HCT116 (cell line): ENCODE data around the gene BAIAP2L1. TPM values are rescaled to one million over a fixed set of nuclear protein-coding genes. Genes with fewer than 3 reads are reported as not detected.

Source experiments
- ATAC-seq: fragments of 200-7000 bp; cut with Tn5 transposase; 2 replicates; pipeline ENCODE4 v1.9.1; 2020; ENCODE audit warnings: mild to moderate bottlenecking, moderate library complexity
- BruUV-seq: library from RNA; stranded (reverse); fragments of 400-500 nt; replicated peaks from 2 replicates; lab custom pipeline; 2021; lab: Mats Ljungman, UMichigan
- CTCF ChIA-PET: fragments of 300-600 bp; sonication (Branson Sonifier 250); formaldehyde crosslinking; loops from one replicate; lab custom pipeline; 2021; ENCODE audit warnings: antibody characterized with exemption; lab: Charles Lee
- POLR2A ChIA-PET: fragments of 300-600, 350-600 bp; sonication (Branson Sonifier 250); formaldehyde crosslinking; loops from one replicate; lab custom pipeline; 2021; ENCODE audit warnings: antibody characterized with exemption; lab: Charles Lee
- RAD21 ChIA-PET, 2 experiments: fragments of 300-600 bp; sonication (Branson Sonifier 250); formaldehyde crosslinking; loops; one replicate each; lab custom pipeline; 2023; ENCODE audit warnings: low total read pairs in 2 of 2; ENCODE audit not compliant: uncharacterized antibody in 2 of 2, unreplicated experiment in 2 of 2, low non-redundant PET in 1 of 2; lab: Charles Lee
- DNase-seq: peaks from one replicate; pipeline ENCODE4 v3.0.0-alpha.2; 2010; ENCODE audit warnings: low read depth, low spot score
- H2AFZ ChIP-seq: fragments of 200-600 bp; shearing (Covaris generic), sonication (generic); 2 replicates; pipeline ENCODE4 v1.6.1; 2017; ENCODE audit warnings: low read depth, mixed run types, mixed read lengths, antibody characterized with exemption, low read length; ENCODE audit not compliant: poor library complexity, severe bottlenecking
- H3K27ac ChIP-seq: 2 replicates; pipeline ENCODE4 v1.5.1; 2012; ENCODE audit warnings: low read depth, low read length
- H3K27me3 ChIP-seq: fragments of 200-600 bp; sonication (generic); 2 replicates; pipeline ENCODE4 v1.6.1; 2016; ENCODE audit warnings: mixed run types, low read length, mixed read lengths; ENCODE audit not compliant: insufficient read depth
- H3K36me3 ChIP-seq, 2 experiments: fragments of 200-500 bp in 1 of 2; fragments of 200-600 bp in 1 of 2; sonication (Bioruptor generic) in 1 of 2; sonication (generic) in 1 of 2; 2 replicates each; pipeline versions ENCODE4 v1.5.1 to v1.6.1; 2014 to 2016; ENCODE audit warnings: low read length in 2 of 2, inconsistent platforms in 1 of 2, mixed read lengths in 1 of 2, mixed run types in 1 of 2; ENCODE audit not compliant: insufficient read depth in 2 of 2, control insufficient read depth in 1 of 2
- H3K4me1 ChIP-seq, 2 experiments: fragments of 200-600 bp in 1 of 2; sonication (generic) in 1 of 2; 2 replicates each; pipeline versions ENCODE4 v1.5.1 to v1.6.1; 2012 to 2017; ENCODE audit warnings: low read length in 2 of 2, inconsistent platforms in 1 of 2, mild to moderate bottlenecking in 1 of 2, mixed read lengths in 1 of 2, mixed run types in 1 of 2, moderate library complexity in 1 of 2; ENCODE audit not compliant: insufficient read depth in 2 of 2, control insufficient read depth in 1 of 2
- H3K4me2 ChIP-seq: fragments of 200-600 bp; sonication (generic); 2 replicates; pipeline ENCODE4 v1.6.1; 2017; ENCODE audit warnings: mixed run types, low read length, mixed read lengths
- H3K4me3 ChIP-seq, 2 experiments: fragments of 200-600 bp in 1 of 2; sonication (generic) in 1 of 2; replicated peaks in 1 of 2; 2 replicates each; pipeline ENCODE4 v1.5.1; 2011 to 2016; ENCODE audit warnings: low read length in 2 of 2, control low read depth in 1 of 2, low read depth in 1 of 2, mild to moderate bottlenecking in 1 of 2, mixed read lengths in 1 of 2, mixed run types in 1 of 2
- H3K79me2 ChIP-seq: fragments of 200-600 bp; sonication (generic); 2 replicates; pipeline ENCODE4 v1.6.1; 2017; ENCODE audit warnings: mild to moderate bottlenecking, mixed run types, low read length, moderate library complexity, mixed read lengths; ENCODE audit not compliant: insufficient read depth
- H3K9ac ChIP-seq: fragments of 200-600 bp; sonication (generic); 2 replicates; pipeline ENCODE4 v1.6.1; 2016; ENCODE audit warnings: low read length, mixed read lengths
- H3K9me2 ChIP-seq: fragments of 200-600 bp; sonication (generic), shearing (Covaris generic); 2 replicates; pipeline ENCODE4 v1.6.1; 2017; ENCODE audit warnings: mixed run types, mild to moderate bottlenecking, moderate library complexity; ENCODE audit not compliant: insufficient read depth
- H3K9me3 ChIP-seq, 2 experiments: fragments of 200-500 bp in 1 of 2; fragments of 200-600 bp in 1 of 2; sonication (Bioruptor generic) in 1 of 2; sonication (generic) in 1 of 2; 2 replicates each; pipeline ENCODE4 v1.6.1; 2014 to 2017; ENCODE audit warnings: low read length in 2 of 2, mixed read lengths in 2 of 2, inconsistent platforms in 1 of 2, low read depth in 1 of 2, mild to moderate bottlenecking in 1 of 2, mixed run types in 1 of 2, moderate library complexity in 1 of 2; ENCODE audit not compliant: control insufficient read depth in 1 of 2, insufficient read depth in 1 of 2
- H4K20me1 ChIP-seq: fragments of 200-600 bp; sonication (generic), shearing (Covaris generic); 2 replicates; pipeline ENCODE4 v1.6.1; 2017; ENCODE audit warnings: mixed run types, mild to moderate bottlenecking, moderate library complexity; ENCODE audit not compliant: insufficient read depth
- CEBPB ChIP-seq: IDR thresholded peaks from 2 replicates; pipeline ENCODE4 v1.6.1; 2012; ENCODE audit warnings: low read depth
- CTCF ChIP-seq, 3 experiments: fragments of 200-600 bp in 1 of 3; sonication (generic) in 1 of 3; IDR thresholded peaks in 2 of 3; conservative IDR thresholded peaks in 1 of 3; 2 replicates each; pipeline ENCODE4 v1.5.1; 2012 to 2017; ENCODE audit warnings: low read depth in 2 of 3, low read length in 2 of 3, antibody characterized with exemption in 1 of 3, borderline replicate concordance in 1 of 3, control low read depth in 1 of 3, mild to moderate bottlenecking in 1 of 3, mixed read lengths in 1 of 3, mixed run types in 1 of 3, moderate library complexity in 1 of 3; ENCODE audit not compliant: insufficient read depth in 1 of 3
- EGR1 ChIP-seq: IDR thresholded peaks from 2 replicates; pipeline ENCODE4 v1.6.1; 2012; ENCODE audit warnings: low read depth
- EZH2 ChIP-seq: fragments of 200-600 bp; sonication (generic); IDR thresholded peaks from 2 replicates; pipeline ENCODE4 v1.6.1; 2017; ENCODE audit warnings: antibody characterized with exemption, mixed run types
- EZH2phosphoT487 ChIP-seq: fragments of 200-600 bp; IDR thresholded peaks from 2 replicates; pipeline ENCODE4 v1.6.1; 2018; ENCODE audit warnings: antibody characterized with exemption, borderline replicate concordance
- FOSL1 ChIP-seq: IDR thresholded peaks from 2 replicates; pipeline ENCODE4 v1.6.1; 2012; ENCODE audit warnings: low read depth
- JUND ChIP-seq: IDR thresholded peaks from 2 replicates; pipeline ENCODE4 v1.6.1; 2012
- MAX ChIP-seq: IDR thresholded peaks from 2 replicates; pipeline ENCODE4 v1.6.1; 2012
- POLR2A ChIP-seq: IDR thresholded peaks from 2 replicates; pipeline ENCODE4 v1.7.0; 2011; ENCODE audit warnings: borderline replicate concordance; ENCODE audit not compliant: insufficient read depth, insufficient read length; ENCODE audit errors: extremely low read depth
- RAD21 ChIP-seq: IDR thresholded peaks from 2 replicates; pipeline ENCODE4 v1.6.1; 2012; ENCODE audit warnings: low read depth, mild to moderate bottlenecking
- REST ChIP-seq: IDR thresholded peaks from 2 replicates; pipeline ENCODE4 v1.6.1; 2012; ENCODE audit warnings: low read depth
- SIN3A ChIP-seq: IDR thresholded peaks from 2 replicates; pipeline ENCODE4 v1.6.1; 2012; ENCODE audit warnings: low read depth
- SP1 ChIP-seq: IDR thresholded peaks from 2 replicates; pipeline ENCODE4 v1.6.1; 2012; ENCODE audit warnings: low read depth
- TCF7L2 ChIP-seq: IDR thresholded peaks from 2 replicates; pipeline ENCODE4 v1.7.0; 2011; ENCODE audit warnings: borderline replicate concordance, inconsistent platforms; ENCODE audit not compliant: insufficient read depth, insufficient read length; ENCODE audit errors: extremely low read depth
- ZFX ChIP-seq: fragments of 450-650 bp; IDR thresholded peaks from 2 replicates; pipeline ENCODE4 v1.6.1; 2017
- ZNF274 ChIP-seq: fragments of 200-500 bp; sonication (Bioruptor generic); IDR thresholded peaks from 2 replicates; pipeline ENCODE4 v1.6.1; 2014; ENCODE audit warnings: mild to moderate bottlenecking, low read depth, low read length, inconsistent platforms
- intact Hi-C: fragments of 100-400 bp; cut with micrococcal nuclease; formaldehyde crosslinking; loops from 2 replicates; pipeline ENCODE4 v1.10.0; 2022
- total RNA-seq: library from RNA; stranded (reverse); gene quantifications from one replicate; pipeline ENCODE4 v1.2.1, GENCODE V29; 2021; ENCODE audit not compliant: unreplicated experiment
- TF ChIP-seq, protein P1 (sequence below): IDR thresholded peaks from 2 replicates; pipeline ENCODE4 v1.6.1; 2012
- TF ChIP-seq, protein P2 (sequence below): IDR thresholded peaks from 2 replicates; pipeline ENCODE4 v1.6.1; 2011; ENCODE audit warnings: mild to moderate bottlenecking, low read length, moderate library complexity; ENCODE audit not compliant: insufficient replicate concordance; ENCODE audit errors: extremely low read depth

Gene BAIAP2L1
- total RNA-seq, 1 experiment from 2014 or later: 61.2 TPM

DNA sequence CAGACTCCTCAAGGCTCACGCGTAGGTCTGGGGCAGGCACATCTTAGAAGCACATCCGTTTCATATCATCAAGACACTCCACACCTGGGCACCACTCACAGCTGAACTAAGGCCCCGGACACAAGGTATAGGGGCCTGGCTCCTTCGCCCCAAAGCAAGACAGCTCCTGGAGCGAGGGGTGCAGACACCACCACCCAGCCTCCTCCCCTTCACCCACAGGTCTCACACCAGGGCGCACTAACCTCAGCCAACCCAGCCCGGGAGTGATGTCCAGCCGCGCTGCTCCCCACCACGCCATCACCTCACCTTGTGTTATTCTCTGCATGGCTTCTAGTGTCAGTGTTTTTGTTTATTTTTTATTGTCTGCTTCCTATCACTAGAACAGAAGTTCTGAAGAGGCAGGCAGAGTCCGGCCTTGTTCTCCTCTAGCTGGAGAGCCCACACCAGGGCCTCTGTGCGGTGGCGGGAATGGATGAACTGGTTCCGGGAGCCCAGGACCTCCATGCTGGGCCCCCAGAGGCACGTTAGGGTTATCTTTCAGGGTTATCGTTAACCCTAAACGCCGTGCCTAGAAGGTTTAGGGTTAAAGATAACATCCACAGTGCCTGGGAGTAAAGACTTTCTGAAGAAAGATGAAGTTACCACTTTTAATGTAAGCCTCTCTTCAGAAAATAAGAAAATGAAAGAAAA is 97.6 kb downstream of the BAIAP2L1 start:
- no peak overlapping the region for H2AFZ ChIP-seq
- BruUV-seq: no TSS peak
- H3K9me3 ChIP-seq: no peaks in the 10 kb centered on the region
- intact Hi-C loops: no loop called here
- H3K9me2 ChIP-seq: no peaks in the 10 kb centered on the region
- H3K4me2 ChIP-seq: no peak overlapping the region
- no peaks in the 10 kb centered on the region for H4K20me1 ChIP-seq
- RAD21 ChIA-PET: no interaction called here
- no peak for TF ChIP-seq REST
- TF ChIP-seq CEBPB: no peak
- no peak for TF ChIP-seq ZNF274
- TF ChIP-seq TCF7L2: no peak
- TF ChIP-seq POLR2A: no peak
- TF ChIP-seq EZH2: no peak
- TF ChIP-seq, protein P1, sequence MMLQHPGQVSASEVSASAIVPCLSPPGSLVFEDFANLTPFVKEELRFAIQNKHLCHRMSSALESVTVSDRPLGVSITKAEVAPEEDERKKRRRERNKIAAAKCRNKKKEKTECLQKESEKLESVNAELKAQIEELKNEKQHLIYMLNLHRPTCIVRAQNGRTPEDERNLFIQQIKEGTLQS: no peak
- no peak for TF ChIP-seq JUND
- no peak for TF ChIP-seq CTCF (IDR thresholded peaks at IDR 0.05 in 2 of 3, conservative IDR thresholded peaks at IDR 0.05 in 1 of 3; ENCODE audit: borderline replicate concordance in 1 of 3, insufficient read depth in 1 of 3, low read depth in 2 of 3, low read length in 2 of 3)
- no peak for TF ChIP-seq EGR1
- TF ChIP-seq FOSL1: no peak
- TF ChIP-seq EZH2phosphoT487: no peak
- TF ChIP-seq SP1: no peak
- TF ChIP-seq SIN3A: no peak
- no peak for TF ChIP-seq RAD21
- TF ChIP-seq MAX: no peak
- TF ChIP-seq, protein P2, sequence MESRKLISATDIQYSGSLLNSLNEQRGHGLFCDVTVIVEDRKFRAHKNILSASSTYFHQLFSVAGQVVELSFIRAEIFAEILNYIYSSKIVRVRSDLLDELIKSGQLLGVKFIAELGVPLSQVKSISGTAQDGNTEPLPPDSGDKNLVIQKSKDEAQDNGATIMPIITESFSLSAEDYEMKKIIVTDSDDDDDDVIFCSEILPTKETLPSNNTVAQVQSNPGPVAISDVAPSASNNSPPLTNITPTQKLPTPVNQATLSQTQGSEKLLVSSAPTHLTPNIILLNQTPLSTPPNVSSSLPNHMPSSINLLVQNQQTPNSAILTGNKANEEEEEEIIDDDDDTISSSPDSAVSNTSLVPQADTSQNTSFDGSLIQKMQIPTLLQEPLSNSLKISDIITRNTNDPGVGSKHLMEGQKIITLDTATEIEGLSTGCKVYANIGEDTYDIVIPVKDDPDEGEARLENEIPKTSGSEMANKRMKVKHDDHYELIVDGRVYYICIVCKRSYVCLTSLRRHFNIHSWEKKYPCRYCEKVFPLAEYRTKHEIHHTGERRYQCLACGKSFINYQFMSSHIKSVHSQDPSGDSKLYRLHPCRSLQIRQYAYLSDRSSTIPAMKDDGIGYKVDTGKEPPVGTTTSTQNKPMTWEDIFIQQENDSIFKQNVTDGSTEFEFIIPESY: no peak
- TF ChIP-seq ZFX: no peak
- no peak for ATAC-seq
- no peak for DNase-seq
- no peaks in the 10 kb centered on the region for H3K79me2 ChIP-seq
- H3K4me1 ChIP-seq: no peaks in the 10 kb centered on the region
- H3K27ac ChIP-seq: no peak overlapping the region
- CTCF ChIA-PET: no interaction called here
- no peak overlapping the region for H3K4me3 ChIP-seq
- POLR2A ChIA-PET: no interaction called here
- H3K27me3 ChIP-seq: no peaks in the 10 kb centered on the region
- no peak overlapping the region for H3K9ac ChIP-seq
- peaks cover 38 to 41% of the 10 kb centered on the region in 2 experiments for H3K36me3 ChIP-seq
